GM23338 (cell line): ENCODE results near the gene ARHGEF3. TPM values are rescaled to one million over a fixed set of nuclear protein-coding genes. Genes with fewer than 3 reads are reported as not detected.

Experiments used
- ATAC-seq: fragments of 200-7000 bp; cut with Tn5 transposase; 3 replicates; pipeline ENCODE4 v1.9.1; 2020
- DNase-seq: peaks from one replicate; pipeline ENCODE4 v3.0.0-alpha.2; 2015; ENCODE audit warnings: low spot score
- H2AFZ ChIP-seq: fragments of 200-600 bp; sonication (generic); 2 replicates; pipeline ENCODE4 v1.8.0; 2016; ENCODE audit warnings: antibody characterized with exemption, mild to moderate bottlenecking, moderate library complexity
- H3F3A ChIP-seq: fragments of 200-600 bp; sonication (generic); replicated peaks from 2 replicates; pipeline ENCODE4 v1.8.0; 2017; ENCODE audit warnings: antibody characterized with exemption, mixed run types, low read depth
- H3K27ac ChIP-seq: fragments of 200-600 bp; sonication (generic); 2 replicates; pipeline ENCODE4 v1.6.1; 2016; ENCODE audit warnings: low read depth
- H3K27me3 ChIP-seq: fragments of 200-600 bp; sonication (generic); 2 replicates; pipeline ENCODE4 v1.8.0; 2016; ENCODE audit warnings: mild to moderate bottlenecking, mixed run types, moderate library complexity; ENCODE audit not compliant: insufficient read depth
- H3K36me3 ChIP-seq: fragments of 200-600 bp; sonication (generic); 2 replicates; pipeline ENCODE4 v1.8.0; 2016; ENCODE audit warnings: mild to moderate bottlenecking; ENCODE audit not compliant: insufficient read depth
- H3K4me1 ChIP-seq: fragments of 200-600 bp; sonication (generic); 2 replicates; pipeline ENCODE4 v1.8.0; 2016; ENCODE audit warnings: mild to moderate bottlenecking, moderate library complexity; ENCODE audit not compliant: insufficient read depth
- H3K4me2 ChIP-seq: fragments of 200-600 bp; sonication (generic); 2 replicates; pipeline ENCODE4 v1.7.1; 2017; ENCODE audit warnings: mixed run types
- H3K4me3 ChIP-seq: fragments of 200-600 bp; sonication (generic); 2 replicates; pipeline ENCODE4 v1.6.1; 2016; ENCODE audit warnings: mixed run types
- H3K79me2 ChIP-seq: fragments of 200-600 bp; sonication (generic); replicated peaks from 2 replicates; pipeline ENCODE4 v1.8.0; 2017; ENCODE audit warnings: mild to moderate bottlenecking; ENCODE audit not compliant: insufficient read depth
- H3K9me2 ChIP-seq: fragments of 200-600 bp; sonication (generic); 2 replicates; pipeline ENCODE4 v1.8.0; 2017; ENCODE audit not compliant: insufficient read depth
- H4K20me1 ChIP-seq: fragments of 200-600 bp; sonication (generic); replicated peaks from 2 replicates; pipeline ENCODE4 v1.8.0; 2017; ENCODE audit warnings: mild to moderate bottlenecking; ENCODE audit not compliant: insufficient read depth
- H3K27ac Mint-ChIP-seq: 2 replicates; pipeline ENCODE4 v1.8.0; 2020; ENCODE audit warnings: inconsistent platforms, mild to moderate bottlenecking, moderate library complexity, mixed read lengths
- H3K27me3 Mint-ChIP-seq: 3 replicates; pipeline ENCODE4 v1.8.0; 2022; ENCODE audit warnings: low read depth, mild to moderate bottlenecking, moderate library complexity, mixed read lengths, inconsistent platforms; ENCODE audit not compliant: insufficient read depth, poor library complexity
- H3K36me3 Mint-ChIP-seq: 3 replicates; pipeline ENCODE4 v1.8.0; 2021; ENCODE audit warnings: low read depth, mild to moderate bottlenecking, inconsistent platforms, moderate library complexity, mixed read lengths
- H3K4me1 Mint-ChIP-seq: 3 replicates; pipeline ENCODE4 v1.8.0; 2020; ENCODE audit warnings: mild to moderate bottlenecking, inconsistent platforms, mixed read lengths
- H3K4me3 Mint-ChIP-seq: 3 replicates; pipeline ENCODE4 v1.8.0; 2021; ENCODE audit warnings: moderate library complexity, mild to moderate bottlenecking, inconsistent platforms, mixed read lengths
- H3K9me3 Mint-ChIP-seq: 3 replicates; pipeline ENCODE4 v1.8.0; 2020; ENCODE audit warnings: moderate library complexity, mild to moderate bottlenecking, inconsistent platforms, mixed read lengths
- EZH2 ChIP-seq: fragments of 200-600 bp; sonication (generic); IDR thresholded peaks from one replicate; pipeline ENCODE4 v1.8.0; 2017; ENCODE audit warnings: antibody characterized with exemption, mild to moderate bottlenecking, low read depth; ENCODE audit not compliant: unreplicated experiment
- EZH2phosphoT487 ChIP-seq: fragments of 200-600 bp; sonication (generic); IDR thresholded peaks from one replicate; pipeline ENCODE4 v1.8.1; 2018; ENCODE audit warnings: antibody characterized with exemption; ENCODE audit not compliant: unreplicated experiment
- JUNB ChIP-seq: IDR thresholded peaks from one replicate; pipeline ENCODE4 v1.6.1; 2016; ENCODE audit warnings: antibody characterized with exemption; ENCODE audit not compliant: unreplicated experiment
- NANOG ChIP-seq: IDR thresholded peaks from 2 replicates; pipeline ENCODE4 v1.6.1; 2016; ENCODE audit warnings: antibody characterized with exemption, borderline replicate concordance
- POLR2AphosphoS5 ChIP-seq: IDR thresholded peaks from 2 replicates; pipeline ENCODE4 v1.6.1; 2016; ENCODE audit warnings: antibody characterized with exemption, low read depth
- STAT1 ChIP-seq: IDR thresholded peaks from one replicate; pipeline ENCODE4 v1.6.1; 2016; ENCODE audit warnings: antibody characterized with exemption; ENCODE audit not compliant: unreplicated experiment
- ZNF114 ChIP-seq: fragments of 250-450 bp; sonication (Bioruptor Pico); IDR thresholded peaks from 2 replicates; pipeline ENCODE4 v1.5.0; 2020; ENCODE audit warnings: mild to moderate bottlenecking, moderate library complexity
- ZNF331 ChIP-seq: fragments of 250-450 bp; sonication (Bioruptor Pico); IDR thresholded peaks from 2 replicates; pipeline ENCODE4 v1.5.0; 2020; ENCODE audit warnings: low read depth, mild to moderate bottlenecking, moderate library complexity
- polyA plus RNA-seq: library from polyadenylated mRNA; unstranded; fragments of >200 nt; fragmentation: Nextera tagmentation; extraction: Ambion mirVana; gene quantifications from 2 replicates; pipeline ENCODE4 v1.2.1, GENCODE V29; 2016
- total RNA-seq: library from RNA; depleted of rRNA; stranded (reverse); fragments of >200 nt; shearing (Covaris generic); gene quantifications from 2 replicates; pipeline ENCODE4 v1.2.3, GENCODE V29; 2014
- TF ChIP-seq, protein P1 (sequence below): IDR thresholded peaks from one replicate; pipeline ENCODE4 v1.6.1; 2018; ENCODE audit warnings: antibody characterized with exemption; ENCODE audit not compliant: unreplicated experiment
- TF ChIP-seq, protein P2 (sequence below), 2 experiments: fragments of 200-600 bp in 1 of 2; sonication (generic) in 1 of 2; conservative IDR thresholded peaks; 2 replicates each; pipeline versions ENCODE4 v1.5.1 to v1.6.1; 2016 to 2017; ENCODE audit warnings: antibody characterized with exemption in 2 of 2, low read depth in 2 of 2, mild to moderate bottlenecking in 2 of 2, moderate library complexity in 1 of 2
- TF ChIP-seq, protein P3 (sequence below): IDR thresholded peaks from 2 replicates; pipeline ENCODE4 v1.6.1; 2016; ENCODE audit warnings: antibody characterized with exemption

ARHGEF3 gene
- total and polyA plus RNA-seq, 2 experiments from 2014 or later, result 5.0 to 5.1 TPM

DNA sequence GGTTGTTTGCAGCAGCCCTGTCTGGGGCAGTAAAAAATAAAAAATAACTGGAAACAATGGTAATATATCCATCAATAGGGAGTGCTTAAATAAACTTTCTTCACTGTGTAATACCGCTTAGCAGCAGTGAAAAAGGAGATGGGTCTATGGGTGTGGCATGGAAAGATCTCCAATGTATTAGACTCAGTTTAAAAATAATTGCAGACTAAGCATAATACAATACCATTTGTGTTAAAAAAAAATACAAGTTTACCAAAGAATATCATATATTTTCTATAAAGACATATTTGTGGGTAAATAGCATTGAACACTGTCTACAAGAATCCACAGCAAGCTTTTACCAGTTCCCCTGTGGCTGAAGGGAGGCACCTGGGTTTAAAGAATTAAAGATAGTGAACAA, 1.0 kb upstream of the ARHGEF3 start:
- H3F3A ChIP-seq, result no peaks in the 10 kb centered on the region
- no peak overlapping the region for H2AFZ ChIP-seq
- no peak for DNase-seq
- H3K9me2 ChIP-seq, result no peaks in the 10 kb centered on the region
- H3K36me3 ChIP-seq, result no peaks in the 10 kb centered on the region
- Mint-ChIP-seq H3K4me1 (peaks cover 20% of the 10 kb centered on the region), H3K9me3 (no peaks in the 10 kb centered on the region), H3K4me3 (no peak overlapping the region; the same call in 2 of the 3 replicates), H3K27ac (no peak overlapping the region), H3K27me3 (peaks cover 8% of the 10 kb centered on the region), H3K36me3 (no peaks in the 10 kb centered on the region)
- 0 out of 2 replicates have a peak overlapping the region, but pooled peaks have one; percentile 22 for H3K4me2 ChIP-seq
- H3K4me3 ChIP-seq, result no peak overlapping the region
- no peak overlapping the region for H3K27ac ChIP-seq
- H3K79me2 ChIP-seq, result no peaks in the 10 kb centered on the region
- no peak for ATAC-seq
- TF ChIP-seq ZNF331 (no peak), JUNB (no peak), ZNF114 (CRISPR knock-in tag) (no peak), POLR2AphosphoS5 (no peak)
- TF ChIP-seq, protein P1, sequence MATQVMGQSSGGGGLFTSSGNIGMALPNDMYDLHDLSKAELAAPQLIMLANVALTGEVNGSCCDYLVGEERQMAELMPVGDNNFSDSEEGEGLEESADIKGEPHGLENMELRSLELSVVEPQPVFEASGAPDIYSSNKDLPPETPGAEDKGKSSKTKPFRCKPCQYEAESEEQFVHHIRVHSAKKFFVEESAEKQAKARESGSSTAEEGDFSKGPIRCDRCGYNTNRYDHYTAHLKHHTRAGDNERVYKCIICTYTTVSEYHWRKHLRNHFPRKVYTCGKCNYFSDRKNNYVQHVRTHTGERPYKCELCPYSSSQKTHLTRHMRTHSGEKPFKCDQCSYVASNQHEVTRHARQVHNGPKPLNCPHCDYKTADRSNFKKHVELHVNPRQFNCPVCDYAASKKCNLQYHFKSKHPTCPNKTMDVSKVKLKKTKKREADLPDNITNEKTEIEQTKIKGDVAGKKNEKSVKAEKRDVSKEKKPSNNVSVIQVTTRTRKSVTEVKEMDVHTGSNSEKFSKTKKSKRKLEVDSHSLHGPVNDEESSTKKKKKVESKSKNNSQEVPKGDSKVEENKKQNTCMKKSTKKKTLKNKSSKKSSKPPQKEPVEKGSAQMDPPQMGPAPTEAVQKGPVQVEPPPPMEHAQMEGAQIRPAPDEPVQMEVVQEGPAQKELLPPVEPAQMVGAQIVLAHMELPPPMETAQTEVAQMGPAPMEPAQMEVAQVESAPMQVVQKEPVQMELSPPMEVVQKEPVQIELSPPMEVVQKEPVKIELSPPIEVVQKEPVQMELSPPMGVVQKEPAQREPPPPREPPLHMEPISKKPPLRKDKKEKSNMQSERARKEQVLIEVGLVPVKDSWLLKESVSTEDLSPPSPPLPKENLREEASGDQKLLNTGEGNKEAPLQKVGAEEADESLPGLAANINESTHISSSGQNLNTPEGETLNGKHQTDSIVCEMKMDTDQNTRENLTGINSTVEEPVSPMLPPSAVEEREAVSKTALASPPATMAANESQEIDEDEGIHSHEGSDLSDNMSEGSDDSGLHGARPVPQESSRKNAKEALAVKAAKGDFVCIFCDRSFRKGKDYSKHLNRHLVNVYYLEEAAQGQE, result no peak
- TF ChIP-seq, protein P2, sequence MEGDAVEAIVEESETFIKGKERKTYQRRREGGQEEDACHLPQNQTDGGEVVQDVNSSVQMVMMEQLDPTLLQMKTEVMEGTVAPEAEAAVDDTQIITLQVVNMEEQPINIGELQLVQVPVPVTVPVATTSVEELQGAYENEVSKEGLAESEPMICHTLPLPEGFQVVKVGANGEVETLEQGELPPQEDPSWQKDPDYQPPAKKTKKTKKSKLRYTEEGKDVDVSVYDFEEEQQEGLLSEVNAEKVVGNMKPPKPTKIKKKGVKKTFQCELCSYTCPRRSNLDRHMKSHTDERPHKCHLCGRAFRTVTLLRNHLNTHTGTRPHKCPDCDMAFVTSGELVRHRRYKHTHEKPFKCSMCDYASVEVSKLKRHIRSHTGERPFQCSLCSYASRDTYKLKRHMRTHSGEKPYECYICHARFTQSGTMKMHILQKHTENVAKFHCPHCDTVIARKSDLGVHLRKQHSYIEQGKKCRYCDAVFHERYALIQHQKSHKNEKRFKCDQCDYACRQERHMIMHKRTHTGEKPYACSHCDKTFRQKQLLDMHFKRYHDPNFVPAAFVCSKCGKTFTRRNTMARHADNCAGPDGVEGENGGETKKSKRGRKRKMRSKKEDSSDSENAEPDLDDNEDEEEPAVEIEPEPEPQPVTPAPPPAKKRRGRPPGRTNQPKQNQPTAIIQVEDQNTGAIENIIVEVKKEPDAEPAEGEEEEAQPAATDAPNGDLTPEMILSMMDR (conservative IDR thresholded peaks at IDR 0.05; ENCODE audit: low read depth in 2 of 2), result no peak
- no peaks in the 10 kb centered on the region; the same call in 1 of the 2 replicates for H4K20me1 ChIP-seq
- peaks cover 6% of the 10 kb centered on the region; the same call in 1 of the 2 replicates for H3K4me1 ChIP-seq
- peaks cover 10% of the 10 kb centered on the region; the same call in 1 of the 2 replicates for H3K27me3 ChIP-seq

DNA sequence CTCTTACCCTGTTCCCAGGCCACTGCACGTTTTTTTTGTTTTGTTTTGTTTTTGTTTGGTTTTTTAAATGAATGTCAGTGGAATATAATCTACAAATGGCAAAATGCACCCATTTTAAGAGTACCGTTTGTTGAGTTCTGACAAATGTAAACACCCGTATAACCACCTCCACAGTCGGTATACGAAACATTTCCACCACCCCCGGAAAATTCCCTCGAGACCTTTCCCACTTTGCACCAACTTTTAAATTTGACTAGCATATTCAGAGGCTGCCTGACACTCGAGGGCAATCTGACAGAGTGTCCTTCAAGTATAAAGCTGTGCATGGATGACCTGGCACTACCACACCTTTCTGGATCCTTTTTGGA, 613 bp upstream of the ARHGEF3 start:
- H3K4me2 ChIP-seq, result 0 out of 2 replicates have a peak overlapping the region, but pooled peaks have one; percentile 22
- DNase-seq (no peak), ATAC-seq (no peak)
- H3K36me3 ChIP-seq, result no peaks in the 10 kb centered on the region
- no peak overlapping the region for H3K27ac Mint-ChIP-seq
- H3K9me3 Mint-ChIP-seq, result no peaks in the 10 kb centered on the region
- no peaks in the 10 kb centered on the region for H3K9me2 ChIP-seq
- no peaks in the 10 kb centered on the region for H3K79me2 ChIP-seq
- peaks cover 10% of the 10 kb centered on the region; the same call in 1 of the 2 replicates for H3K27me3 ChIP-seq
- no peak overlapping the region for H2AFZ ChIP-seq
- H3K4me3 ChIP-seq, result peak overlapping the region; percentile 87; the same call in 1 of the 2 replicates
- peaks cover 18% of the 10 kb centered on the region for H3K4me1 Mint-ChIP-seq
- TF ChIP-seq EZH2phosphoT487, result no peak
- no peak for TF ChIP-seq ZNF114 (CRISPR knock-in tag)
- TF ChIP-seq POLR2AphosphoS5, result no peak
- no peak for TF ChIP-seq STAT1
- TF ChIP-seq NANOG, result no peak
- TF ChIP-seq EZH2, result no peak
- TF ChIP-seq, protein P3, sequence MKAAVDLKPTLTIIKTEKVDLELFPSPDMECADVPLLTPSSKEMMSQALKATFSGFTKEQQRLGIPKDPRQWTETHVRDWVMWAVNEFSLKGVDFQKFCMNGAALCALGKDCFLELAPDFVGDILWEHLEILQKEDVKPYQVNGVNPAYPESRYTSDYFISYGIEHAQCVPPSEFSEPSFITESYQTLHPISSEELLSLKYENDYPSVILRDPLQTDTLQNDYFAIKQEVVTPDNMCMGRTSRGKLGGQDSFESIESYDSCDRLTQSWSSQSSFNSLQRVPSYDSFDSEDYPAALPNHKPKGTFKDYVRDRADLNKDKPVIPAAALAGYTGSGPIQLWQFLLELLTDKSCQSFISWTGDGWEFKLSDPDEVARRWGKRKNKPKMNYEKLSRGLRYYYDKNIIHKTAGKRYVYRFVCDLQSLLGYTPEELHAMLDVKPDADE, result no peak
- H3K4me1 ChIP-seq, result peaks cover 6% of the 10 kb centered on the region; the same call in 1 of the 2 replicates
- H3K4me3 Mint-ChIP-seq, result peak overlapping the region; percentile 70
- H3K27ac ChIP-seq, result no peak overlapping the region
- H4K20me1 ChIP-seq, result no peaks in the 10 kb centered on the region; the same call in 1 of the 2 replicates
- no peaks in the 10 kb centered on the region for H3F3A ChIP-seq
- no peaks in the 10 kb centered on the region for H3K36me3 Mint-ChIP-seq
- peaks cover 8% of the 10 kb centered on the region for H3K27me3 Mint-ChIP-seq
